ENCODE measurements around the gene FOSL2. TPM values are rescaled to one million over a fixed set of nuclear protein-coding genes. Genes with fewer than 3 reads are reported as not detected.
"Not testable (repeated sequence)": the region's sequence is repeated elsewhere in the genome, so short reads cannot be mapped to it uniquely, and the experiment has no call there.

FOSL2 gene
- total RNA-seq, 1 donor, result 171 TPM

GRCh38 chr2:28363686-28364280 lies 28.9 kb upstream of the FOSL2 start:
- no peak overlapping the region for H3K4me3 ChIP-seq (ENCODE audit: low read length)

GRCh38 chr2:28364610-28365009 lies 28.0 kb upstream of the FOSL2 start:
- Histone ChIP-seq H3K4me3 (ENCODE audit: low read length) (no peak overlapping the region), H3K27me3 (ENCODE audit: insufficient read depth, low read length) (no peaks in the 10 kb centered on the region), H3K9me3 (ENCODE audit: low read depth, low read length) (no peaks in the 10 kb centered on the region), H3K4me1 (ENCODE audit: insufficient read depth, low read length) (peaks cover 54% of the 10 kb centered on the region)

More at GRCh38 chr2:28363686-28364280, 28.9 kb upstream of the FOSL2 start:
- H3K27me3 ChIP-seq (ENCODE audit: insufficient read depth, low read length), result no peaks in the 10 kb centered on the region
- H3K9me3 ChIP-seq (ENCODE audit: low read depth, low read length), result no peaks in the 10 kb centered on the region
- H3K4me1 ChIP-seq (ENCODE audit: insufficient read depth, low read length), result peaks cover 62% of the 10 kb centered on the region

GRCh38 chr2:28365158-28365557 lies 27.5 kb upstream of the FOSL2 start:
- H3K27me3 ChIP-seq (ENCODE audit: insufficient read depth, low read length), result no peaks in the 10 kb centered on the region
- H3K4me3 ChIP-seq (ENCODE audit: low read length), result no peak overlapping the region
- peaks cover 48% of the 10 kb centered on the region for H3K4me1 ChIP-seq (ENCODE audit: insufficient read depth, low read length)
- no peaks in the 10 kb centered on the region for H3K9me3 ChIP-seq (ENCODE audit: low read depth, low read length)

- Histone ChIP-seq H3K4me1 (ENCODE audit: insufficient read depth, low read length) (peaks cover 39% of the 10 kb centered on the region), H3K27me3 (ENCODE audit: insufficient read depth, low read length) (no peaks in the 10 kb centered on the region), H3K9me3 (ENCODE audit: low read depth, low read length) (no peaks in the 10 kb centered on the region), H3K4me3 (ENCODE audit: low read length) (no peak overlapping the region)
Measured at GRCh38 chr2:28366149-28366495, 26.5 kb upstream of the FOSL2 start.

- Histone ChIP-seq H3K9me3 (ENCODE audit: low read depth, low read length) (no peaks in the 10 kb centered on the region), H3K4me1 (ENCODE audit: insufficient read depth, low read length) (peaks cover 38% of the 10 kb centered on the region), H3K27me3 (ENCODE audit: insufficient read depth, low read length) (no peaks in the 10 kb centered on the region), H3K4me3 (ENCODE audit: low read length) (no peak overlapping the region)
Measured at GRCh38 chr2:28366496-28367282, 26.0 kb upstream of the FOSL2 start.

- no peaks in the 10 kb centered on the region for H3K27me3 ChIP-seq (ENCODE audit: insufficient read depth, low read length)
- peaks cover 38% of the 10 kb centered on the region for H3K4me1 ChIP-seq (ENCODE audit: insufficient read depth, low read length)
- no peaks in the 10 kb centered on the region for H3K9me3 ChIP-seq (ENCODE audit: low read depth, low read length)
- H3K4me3 ChIP-seq (ENCODE audit: low read length), result no peak overlapping the region
Measured at GRCh38 chr2:28367667-28368356, 24.8 kb upstream of the FOSL2 start.

- Histone ChIP-seq H3K27me3 (ENCODE audit: insufficient read depth, low read length) (no peaks in the 10 kb centered on the region), H3K4me3 (ENCODE audit: low read length) (no peak overlapping the region), H3K4me1 (ENCODE audit: insufficient read depth, low read length) (peaks cover 38% of the 10 kb centered on the region), H3K9me3 (ENCODE audit: low read depth, low read length) (no peaks in the 10 kb centered on the region)
Measured at GRCh38 chr2:28368357-28368798, 24.3 kb upstream of the FOSL2 start.

- peaks cover 34% of the 10 kb centered on the region for H3K4me1 ChIP-seq (ENCODE audit: insufficient read depth, low read length)
- no peak overlapping the region for H3K4me3 ChIP-seq (ENCODE audit: low read length)
- H3K9me3 ChIP-seq (ENCODE audit: low read depth, low read length), result no peaks in the 10 kb centered on the region
- H3K27me3 ChIP-seq (ENCODE audit: insufficient read depth, low read length), result no peaks in the 10 kb centered on the region
Measured at GRCh38 chr2:28369358-28369757, 23.3 kb upstream of the FOSL2 start.

- Histone ChIP-seq H3K27me3 (ENCODE audit: insufficient read depth, low read length) (no peaks in the 10 kb centered on the region), H3K4me3 (ENCODE audit: low read length) (no peak overlapping the region), H3K9me3 (ENCODE audit: low read depth, low read length) (no peaks in the 10 kb centered on the region), H3K4me1 (ENCODE audit: insufficient read depth, low read length) (peaks cover 24% of the 10 kb centered on the region)
Measured at GRCh38 chr2:28370354-28370753, 22.3 kb upstream of the FOSL2 start.

- H3K27me3 ChIP-seq (ENCODE audit: insufficient read depth, low read length); H3K4me3 ChIP-seq (ENCODE audit: low read length); H3K9me3 ChIP-seq (ENCODE audit: low read depth, low read length): not testable (repeated sequence)
- H3K4me1 ChIP-seq (ENCODE audit: insufficient read depth, low read length), result peaks cover 10% of the 10 kb centered on the region
Measured at GRCh38 chr2:28371728-28372127, 20.9 kb upstream of the FOSL2 start.

GRCh38 chr2:28373854-28374253 lies 18.8 kb upstream of the FOSL2 start:
- Histone ChIP-seq H3K4me1 (ENCODE audit: insufficient read depth, low read length) (peaks cover 14% of the 10 kb centered on the region), H3K4me3 (ENCODE audit: low read length) (no peak overlapping the region), H3K27me3 (ENCODE audit: insufficient read depth, low read length) (no peaks in the 10 kb centered on the region), H3K9me3 (ENCODE audit: low read depth, low read length) (no peaks in the 10 kb centered on the region)

- no peaks in the 10 kb centered on the region for H3K9me3 ChIP-seq (ENCODE audit: low read depth, low read length)
- no peaks in the 10 kb centered on the region for H3K27me3 ChIP-seq (ENCODE audit: insufficient read depth, low read length)
- H3K4me3 ChIP-seq (ENCODE audit: low read length), result no peak overlapping the region
- H3K4me1 ChIP-seq (ENCODE audit: insufficient read depth, low read length), result peaks cover 19% of the 10 kb centered on the region
Measured at GRCh38 chr2:28374331-28374730, 18.3 kb upstream of the FOSL2 start.

- no peak overlapping the region for H3K4me3 ChIP-seq (ENCODE audit: low read length)
- H3K27me3 ChIP-seq (ENCODE audit: insufficient read depth, low read length), result no peaks in the 10 kb centered on the region
- peaks cover 28% of the 10 kb centered on the region for H3K4me1 ChIP-seq (ENCODE audit: insufficient read depth, low read length)
- H3K9me3 ChIP-seq (ENCODE audit: low read depth, low read length), result no peaks in the 10 kb centered on the region
Measured at GRCh38 chr2:28375236-28375635, 17.4 kb upstream of the FOSL2 start.

GRCh38 chr2:28375742-28376631 lies 16.7 kb upstream of the FOSL2 start:
- Histone ChIP-seq H3K9me3 (ENCODE audit: low read depth, low read length) (no peaks in the 10 kb centered on the region), H3K4me3 (ENCODE audit: low read length) (no peak overlapping the region), H3K4me1 (ENCODE audit: insufficient read depth, low read length) (peaks cover 28% of the 10 kb centered on the region), H3K27me3 (ENCODE audit: insufficient read depth, low read length) (no peaks in the 10 kb centered on the region)

Measured in mononuclear cell (primary cell).